OCI-LY1 (cell line): Measurements from ENCODE around the gene MAD1L1.

ENCODE experiments used
- H2AFZ ChIP-seq: fragments of 200-600 bp; sonication (generic), shearing (Covaris generic); 2 replicates; pipeline ENCODE4 v1.6.0; 2014; ENCODE audit warnings: antibody characterized with exemption, mild to moderate bottlenecking, low read length
- H3F3A ChIP-seq: fragments of 200-600 bp; sonication (generic), shearing (Covaris generic); 2 replicates; pipeline ENCODE4 v1.6.0; 2014; ENCODE audit warnings: mild to moderate bottlenecking, antibody characterized with exemption, low read length, moderate library complexity; ENCODE audit not compliant: insufficient read depth
- H3K27ac ChIP-seq: fragments of 200-600 bp; sonication (generic); 2 replicates; pipeline ENCODE4 v1.5.1; 2014; ENCODE audit warnings: low read length, mixed run types, mild to moderate bottlenecking, low read depth; ENCODE audit not compliant: poor library complexity, severe bottlenecking
- H3K27me3 ChIP-seq: fragments of 200-600 bp; sonication (generic); 2 replicates; pipeline ENCODE4 v1.6.0; 2014; ENCODE audit warnings: antibody characterized with exemption, mild to moderate bottlenecking, low read length, moderate library complexity; ENCODE audit not compliant: insufficient read depth
- H3K36me3 ChIP-seq: fragments of 200-600 bp; sonication (generic); 2 replicates; pipeline ENCODE4 v1.6.1; 2014; ENCODE audit warnings: mild to moderate bottlenecking, antibody characterized with exemption, low read length, moderate library complexity, mixed read lengths; ENCODE audit not compliant: insufficient read depth
- H3K4me1 ChIP-seq: fragments of 200-600 bp; sonication (generic); 2 replicates; pipeline ENCODE4 v1.5.1; 2014; ENCODE audit warnings: mild to moderate bottlenecking, low read length, moderate library complexity; ENCODE audit not compliant: insufficient read depth, severe bottlenecking
- H3K4me2 ChIP-seq: fragments of 200-600 bp; sonication (generic), shearing (Covaris generic); 2 replicates; pipeline ENCODE4 v1.6.1; 2014; ENCODE audit warnings: low read length
- H3K4me3 ChIP-seq: fragments of 200-600 bp; sonication (generic); 2 replicates; pipeline ENCODE4 v1.5.1; 2014; ENCODE audit warnings: low read length, low read depth, mild to moderate bottlenecking, mixed read lengths; ENCODE audit not compliant: poor library complexity, severe bottlenecking
- H3K79me2 ChIP-seq: fragments of 200-600 bp; shearing (Covaris generic); 2 replicates; pipeline ENCODE4 v1.6.1; 2016; ENCODE audit warnings: mixed run types, low read length, mixed read lengths; ENCODE audit not compliant: insufficient read depth
- H3K9ac ChIP-seq: fragments of 200-600 bp; sonication (generic), shearing (Covaris generic); 2 replicates; pipeline ENCODE4 v1.6.1; 2014; ENCODE audit warnings: mild to moderate bottlenecking, low read length, mixed read lengths
- H3K9me2 ChIP-seq: fragments of 200-600 bp; sonication (generic), shearing (Covaris generic); 2 replicates; pipeline ENCODE4 v1.6.1; 2014; ENCODE audit warnings: low read depth, mild to moderate bottlenecking, low read length, mixed read lengths
- H3K9me3 ChIP-seq: fragments of 200-600 bp; shearing (Covaris generic); 2 replicates; pipeline ENCODE4 v1.6.1; 2014; ENCODE audit warnings: low read length, mixed read lengths
- H4K20me1 ChIP-seq: fragments of 200-600 bp; sonication (generic), shearing (Covaris generic); 2 replicates; pipeline ENCODE4 v1.6.0; 2016; ENCODE audit warnings: mild to moderate bottlenecking, low read length; ENCODE audit not compliant: insufficient read depth
- CTCF ChIP-seq: fragments of 200-600 bp; sonication (generic), shearing (Covaris generic); IDR thresholded peaks from 2 replicates; pipeline ENCODE4 v1.5.1; 2017; ENCODE audit warnings: mild to moderate bottlenecking, antibody characterized with exemption, low read length, moderate library complexity, mixed read lengths
- EZH2 ChIP-seq: fragments of 200-600 bp; sonication (generic), shearing (Covaris generic); IDR thresholded peaks from 2 replicates; pipeline ENCODE4 v1.8.0; 2017; ENCODE audit warnings: borderline replicate concordance, mixed run types, mild to moderate bottlenecking, antibody characterized with exemption, low read length, moderate library complexity, mixed read lengths

The MAD1L1 gene

GRCh38 chr7:2217206-2217605, 15.5 kb downstream of the MAD1L1 start:
- Histone ChIP-seq H3K27me3 (no peaks in the 10 kb centered on the region), H3K79me2 (no peaks in the 10 kb centered on the region), H3K4me2 (no peak overlapping the region), H3K9me3 (no peaks in the 10 kb centered on the region), H3K4me3 (no peak overlapping the region), H3K36me3 (peaks cover 80% of the 10 kb centered on the region), H3K9me2 (no peaks in the 10 kb centered on the region), H3K4me1 (no peaks in the 10 kb centered on the region), H3F3A (no peaks in the 10 kb centered on the region), H3K27ac (no peak overlapping the region), H2AFZ (no peak overlapping the region), H4K20me1 (no peaks in the 10 kb centered on the region), H3K9ac (no peak overlapping the region)
- TF ChIP-seq EZH2: no peak
- no peak for TF ChIP-seq CTCF

GRCh38 chr7:2215851-2216250, 16.9 kb downstream of the MAD1L1 start:
- Histone ChIP-seq H3K27me3 (no peaks in the 10 kb centered on the region), H3K27ac (no peak overlapping the region), H3F3A (no peaks in the 10 kb centered on the region), H3K4me2 (no peak overlapping the region), H3K36me3 (peaks cover 85% of the 10 kb centered on the region), H4K20me1 (no peaks in the 10 kb centered on the region), H2AFZ (no peak overlapping the region), H3K9me2 (no peaks in the 10 kb centered on the region), H3K4me1 (no peaks in the 10 kb centered on the region), H3K79me2 (no peaks in the 10 kb centered on the region), H3K9ac (no peak overlapping the region), H3K9me3 (no peaks in the 10 kb centered on the region), H3K4me3 (no peak overlapping the region)
- TF ChIP-seq CTCF (no peak), EZH2 (no peak)

- Histone ChIP-seq H3K79me2 (no peaks in the 10 kb centered on the region), H3K36me3 (peaks cover 74% of the 10 kb centered on the region), H3K9me2 (no peaks in the 10 kb centered on the region), H3K9me3 (no peaks in the 10 kb centered on the region), H2AFZ (no peak overlapping the region), H3K4me3 (no peak overlapping the region), H3K4me2 (no peak overlapping the region), H3K27me3 (no peaks in the 10 kb centered on the region), H4K20me1 (no peaks in the 10 kb centered on the region), H3K27ac (no peak overlapping the region), H3K9ac (no peak overlapping the region), H3F3A (no peaks in the 10 kb centered on the region), H3K4me1 (peaks cover 3% of the 10 kb centered on the region)
- no peak for TF ChIP-seq EZH2
- no peak for TF ChIP-seq CTCF
Observed at GRCh38 chr7:2214636-2215035, 18.1 kb downstream of the MAD1L1 start.
